ENCODE data around the gene SSH2.

GRCh38 chr17:29802246-29802645 lies 127.8 kb downstream of the SSH2 start:
- TF ChIP-seq CTCF (IDR thresholded peaks at IDR 0.05) (no peak), POLR2A (IDR thresholded peaks at IDR 0.05) (no peak), EP300 (IDR thresholded peaks at IDR 0.05) (no peak)

Measured in ovary (tissue), 3 donors.